ENCODE measurements around the gene ANGEL2. TPM values are rescaled to one million over a fixed set of nuclear protein-coding genes. Genes with fewer than 3 reads are reported as not detected.

ANGEL2 gene
- total RNA-seq, 2 donors from 2014 or later: 41.7 to 76.2 TPM

DNA sequence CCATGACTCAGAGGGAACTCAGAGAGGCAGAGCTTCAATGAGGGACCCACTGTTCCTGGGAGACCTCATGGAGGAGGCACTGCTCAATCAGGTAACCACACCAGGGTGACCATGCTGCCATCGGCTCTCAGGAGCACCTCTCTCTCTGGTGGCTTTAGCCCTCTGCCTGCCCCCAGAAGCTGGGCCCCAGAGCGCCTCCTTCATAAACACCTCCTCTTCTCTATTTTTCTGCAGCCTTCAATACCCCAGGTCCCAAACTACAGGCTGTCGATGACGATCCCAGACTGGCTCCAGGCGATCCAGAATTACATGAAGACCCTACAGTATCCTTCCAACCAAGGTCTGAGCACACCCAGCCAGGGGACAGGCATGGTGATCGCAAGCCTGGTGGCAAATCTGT lies 54.7 kb downstream of the ANGEL2 start:
- ATAC-seq (ENCODE audit: insufficient number of reproducible peaks, low FRiP score, low read depth) (no peak), DNase-seq (ENCODE audit: low spot score) (no peak)
- Histone ChIP-seq H3K36me3 (no peaks in the 10 kb centered on the region), H3K4me1 (ENCODE audit: control insufficient read depth in 1 of 2, low read depth in 2 of 2) (no peaks in the 10 kb centered on the region), H3K4me3 (no peak overlapping the region), H3K9me3 (no peaks in the 10 kb centered on the region), H3K27me3 (replicated peaks; ENCODE audit: insufficient read depth) (no peaks in the 10 kb centered on the region), H3K27ac (no peak overlapping the region)
- TF ChIP-seq, protein P1, sequence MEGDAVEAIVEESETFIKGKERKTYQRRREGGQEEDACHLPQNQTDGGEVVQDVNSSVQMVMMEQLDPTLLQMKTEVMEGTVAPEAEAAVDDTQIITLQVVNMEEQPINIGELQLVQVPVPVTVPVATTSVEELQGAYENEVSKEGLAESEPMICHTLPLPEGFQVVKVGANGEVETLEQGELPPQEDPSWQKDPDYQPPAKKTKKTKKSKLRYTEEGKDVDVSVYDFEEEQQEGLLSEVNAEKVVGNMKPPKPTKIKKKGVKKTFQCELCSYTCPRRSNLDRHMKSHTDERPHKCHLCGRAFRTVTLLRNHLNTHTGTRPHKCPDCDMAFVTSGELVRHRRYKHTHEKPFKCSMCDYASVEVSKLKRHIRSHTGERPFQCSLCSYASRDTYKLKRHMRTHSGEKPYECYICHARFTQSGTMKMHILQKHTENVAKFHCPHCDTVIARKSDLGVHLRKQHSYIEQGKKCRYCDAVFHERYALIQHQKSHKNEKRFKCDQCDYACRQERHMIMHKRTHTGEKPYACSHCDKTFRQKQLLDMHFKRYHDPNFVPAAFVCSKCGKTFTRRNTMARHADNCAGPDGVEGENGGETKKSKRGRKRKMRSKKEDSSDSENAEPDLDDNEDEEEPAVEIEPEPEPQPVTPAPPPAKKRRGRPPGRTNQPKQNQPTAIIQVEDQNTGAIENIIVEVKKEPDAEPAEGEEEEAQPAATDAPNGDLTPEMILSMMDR (IDR thresholded peaks at IDR 0.05): no peak

DNA sequence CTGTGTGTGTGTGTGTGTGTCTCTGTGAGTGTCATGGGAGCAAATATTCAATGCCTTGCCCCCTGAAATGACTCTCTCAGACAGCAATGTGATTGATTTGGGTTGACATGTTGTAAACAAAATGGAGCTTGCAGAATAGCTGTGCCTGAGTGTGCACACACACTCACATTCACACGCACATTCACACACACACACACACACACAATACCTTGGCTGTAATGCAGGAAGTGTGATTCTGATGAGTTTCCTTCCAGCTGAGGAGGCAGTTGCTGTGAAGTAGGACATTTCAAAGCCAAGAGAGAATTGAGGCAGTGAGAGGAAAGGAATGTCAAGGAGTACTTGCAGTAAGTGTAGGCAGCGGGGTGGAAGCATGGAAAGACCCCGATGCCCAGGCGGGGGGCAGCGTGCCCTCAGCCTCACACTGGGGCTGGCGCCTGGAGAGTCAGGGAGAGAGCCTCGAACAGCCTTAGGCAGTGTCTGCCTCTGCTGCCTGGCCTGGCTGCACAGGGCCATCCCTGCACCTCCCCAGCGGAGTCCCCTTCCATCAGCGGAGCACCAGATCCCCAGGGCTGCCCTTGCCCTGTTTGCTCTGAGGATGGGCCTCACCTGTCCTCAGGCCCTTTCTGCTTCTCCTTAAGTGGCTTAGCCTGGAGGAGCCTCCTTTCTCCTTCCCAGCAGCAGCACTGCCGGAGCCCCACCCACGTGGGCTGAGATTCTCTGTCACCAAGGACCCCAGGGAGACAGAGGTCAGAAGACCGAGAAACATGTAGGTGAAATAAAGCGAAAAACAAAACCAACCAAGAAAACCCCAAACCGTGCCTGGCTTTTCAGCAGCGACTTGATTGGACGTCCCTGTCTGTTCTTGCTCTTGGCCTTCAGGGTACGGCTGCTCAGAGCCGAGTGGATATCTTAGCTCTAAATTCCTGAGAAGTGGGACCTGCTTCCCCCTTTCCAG lies 56.1 kb downstream of the ANGEL2 start:
- no peak for ATAC-seq (ENCODE audit: insufficient number of reproducible peaks, low FRiP score, low read depth)
- Histone ChIP-seq H3K9me3 (no peaks in the 10 kb centered on the region), H3K36me3 (no peaks in the 10 kb centered on the region), H3K4me1 (ENCODE audit: control insufficient read depth in 1 of 2, low read depth in 2 of 2) (no peaks in the 10 kb centered on the region), H3K27ac (no peak overlapping the region), H3K27me3 (replicated peaks; ENCODE audit: insufficient read depth) (no peaks in the 10 kb centered on the region), H3K4me3 (no peak overlapping the region)
- no peak for DNase-seq (ENCODE audit: low spot score)
- TF ChIP-seq, protein P1 (IDR thresholded peaks at IDR 0.05): no peak

DNA sequence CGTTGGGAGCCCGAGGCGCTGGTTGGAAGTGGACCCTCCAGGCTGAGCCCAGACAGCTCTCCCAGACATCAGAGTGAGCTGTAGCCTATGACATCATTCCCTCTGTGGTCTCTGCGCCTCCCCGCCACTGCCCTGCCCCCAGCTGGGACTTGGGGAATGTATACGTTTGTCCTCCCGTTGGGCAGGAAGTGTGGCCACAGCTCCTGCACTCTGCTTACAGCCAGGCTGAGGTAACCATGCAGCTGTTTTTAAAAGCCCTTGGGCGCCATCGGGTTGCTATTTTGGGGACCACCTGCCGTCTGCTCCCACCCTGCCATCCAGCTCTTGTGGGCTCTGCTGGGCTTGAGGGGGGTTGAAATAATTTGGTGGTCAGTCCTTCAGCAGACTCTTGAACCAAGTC lies 57.5 kb downstream of the ANGEL2 start:
- TF ChIP-seq, protein P1 (IDR thresholded peaks at IDR 0.05): no peak
- Histone ChIP-seq H3K27me3 (replicated peaks; ENCODE audit: insufficient read depth) (no peaks in the 10 kb centered on the region), H3K27ac (no peak overlapping the region), H3K36me3 (no peaks in the 10 kb centered on the region), H3K4me3 (no peak overlapping the region), H3K4me1 (ENCODE audit: control insufficient read depth in 1 of 2, low read depth in 2 of 2) (no peaks in the 10 kb centered on the region), H3K9me3 (no peaks in the 10 kb centered on the region)
- DNase-seq (ENCODE audit: low spot score) (no peak), ATAC-seq (ENCODE audit: insufficient number of reproducible peaks, low FRiP score, low read depth) (no peak)

DNA sequence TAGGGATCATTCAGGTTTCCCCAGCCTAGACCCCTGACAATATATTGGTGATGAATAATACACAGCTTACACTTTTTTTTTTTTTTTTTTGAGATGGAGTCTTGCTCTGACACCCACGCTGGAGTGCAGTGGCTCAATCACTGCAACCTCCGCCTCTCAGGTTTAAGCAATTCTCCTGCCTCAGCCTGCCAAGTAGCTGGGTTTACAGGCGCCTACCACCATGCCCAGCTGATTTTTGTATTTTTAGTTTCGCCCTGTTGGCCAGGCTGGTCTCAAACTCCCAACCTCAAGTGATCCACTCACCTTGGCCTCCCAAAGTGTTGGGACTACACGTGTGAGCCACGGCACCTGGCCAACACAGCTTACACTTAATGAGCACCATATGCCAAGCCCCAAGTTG lies 58.1 kb downstream of the ANGEL2 start:
- ATAC-seq (ENCODE audit: insufficient number of reproducible peaks, low FRiP score, low read depth) (no peak), DNase-seq (ENCODE audit: low spot score) (no peak)
- TF ChIP-seq, protein P1 (IDR thresholded peaks at IDR 0.05): no peak
- Histone ChIP-seq H3K27ac (no peak overlapping the region), H3K36me3 (no peaks in the 10 kb centered on the region), H3K4me3 (no peak overlapping the region), H3K9me3 (no peaks in the 10 kb centered on the region), H3K27me3 (replicated peaks; ENCODE audit: insufficient read depth) (no peaks in the 10 kb centered on the region), H3K4me1 (ENCODE audit: control insufficient read depth in 1 of 2, low read depth in 2 of 2) (no peaks in the 10 kb centered on the region)

DNA sequence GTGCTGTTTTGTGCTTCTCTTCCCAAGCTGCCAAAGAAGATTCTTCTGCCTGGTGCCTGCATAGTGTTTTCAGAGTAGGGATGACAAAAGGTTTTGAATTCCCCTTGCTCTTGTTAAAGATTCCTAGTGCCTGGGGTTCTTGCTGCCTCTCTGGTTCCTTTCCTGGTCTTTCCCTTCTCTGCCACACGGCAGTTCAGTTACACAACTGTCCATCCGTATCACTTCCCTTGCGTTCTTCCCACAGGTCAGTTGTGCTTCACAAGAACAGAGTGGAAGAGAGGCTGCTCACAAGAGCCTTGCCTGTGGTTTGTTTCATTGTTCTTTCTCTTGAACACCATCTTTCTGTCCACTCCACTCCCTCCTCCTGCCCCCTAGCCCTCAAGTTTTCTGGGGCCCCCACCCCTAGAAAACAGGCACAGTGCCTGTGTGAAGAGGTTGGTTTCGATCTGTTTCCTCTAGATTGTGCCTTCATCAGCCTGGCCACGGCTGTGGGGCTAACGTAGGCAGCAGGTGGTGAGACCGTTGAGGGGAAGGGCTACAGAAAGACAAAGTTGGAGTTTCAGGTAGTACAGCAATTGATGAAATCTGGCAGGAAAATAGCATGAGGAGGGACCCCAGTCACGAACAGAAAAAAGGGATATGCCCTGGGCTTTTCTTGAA lies 59.6 kb downstream of the ANGEL2 start:
- TF ChIP-seq, protein P1 (IDR thresholded peaks at IDR 0.05): no peak
- Histone ChIP-seq H3K27me3 (replicated peaks; ENCODE audit: insufficient read depth) (no peaks in the 10 kb centered on the region), H3K4me1 (ENCODE audit: control insufficient read depth in 1 of 2, low read depth in 2 of 2) (peaks cover 5 to 9% of the 10 kb centered on the region in 2 donors), H3K36me3 (no peaks in the 10 kb centered on the region), H3K9me3 (no peaks in the 10 kb centered on the region), H3K4me3 (no peak overlapping the region), H3K27ac (no peak overlapping the region)
- DNase-seq (ENCODE audit: low spot score) (no peak), ATAC-seq (ENCODE audit: insufficient number of reproducible peaks, low FRiP score, low read depth) (no peak)
